Fibroblast of skin of abdomen (primary cell): ENCODE measurements around the gene GNRHR. TPM values are rescaled to one million over a fixed set of nuclear protein-coding genes. Genes with fewer than 3 reads are reported as not detected.
"Not testable (repeated sequence)": the region's sequence is repeated elsewhere in the genome, so short reads cannot be mapped to it uniquely, and the experiment has no call there.

Experiments
- DNase-seq: peaks from one replicate; pipeline ENCODE4 v3.0.0-alpha.2; 2013
- polyA plus RNA-seq, 2 experiments: library from polyadenylated mRNA; unstranded; fragments of 120-200 nt; gene quantifications; one replicate each; pipeline ENCODE4 v1.2.1, GENCODE V29; 2013; ENCODE audit not compliant: insufficient read length in 2 of 2

The GNRHR gene, protein sequence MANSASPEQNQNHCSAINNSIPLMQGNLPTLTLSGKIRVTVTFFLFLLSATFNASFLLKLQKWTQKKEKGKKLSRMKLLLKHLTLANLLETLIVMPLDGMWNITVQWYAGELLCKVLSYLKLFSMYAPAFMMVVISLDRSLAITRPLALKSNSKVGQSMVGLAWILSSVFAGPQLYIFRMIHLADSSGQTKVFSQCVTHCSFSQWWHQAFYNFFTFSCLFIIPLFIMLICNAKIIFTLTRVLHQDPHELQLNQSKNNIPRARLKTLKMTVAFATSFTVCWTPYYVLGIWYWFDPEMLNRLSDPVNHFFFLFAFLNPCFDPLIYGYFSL
- 0.08 TPM for polyA plus RNA-seq (2013, experiment 1 of 2; ENCODE audit: insufficient read length)
- polyA plus RNA-seq (2013, experiment 2 of 2; ENCODE audit: insufficient read length) = 0.11 TPM

DNA sequence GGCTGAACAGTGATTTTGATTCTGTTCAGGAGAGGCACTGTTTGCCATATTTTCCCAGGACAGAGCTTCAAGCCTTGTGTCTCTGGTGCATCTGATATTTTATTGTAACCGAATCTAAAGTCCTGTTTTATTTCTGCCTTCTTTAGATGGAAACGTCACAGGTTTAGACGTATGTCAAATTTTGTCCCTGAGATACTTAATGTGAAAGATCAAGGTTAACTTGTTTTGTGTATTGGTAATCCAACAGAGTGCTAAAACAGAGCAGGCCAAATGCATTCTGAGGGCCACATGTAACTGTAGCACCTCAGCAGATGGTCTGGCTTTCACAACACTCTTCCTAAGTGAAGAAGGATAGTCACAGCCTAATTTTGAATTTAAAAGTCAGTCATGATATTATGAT, at the start of gene GNRHR:
Gene GNRHR, minus strand, starts transcription at position 101 of the 400 bp plus-strand sequence. Its CDS starts 53 bp downstream, at position 48.
- no peak for DNase-seq

DNA sequence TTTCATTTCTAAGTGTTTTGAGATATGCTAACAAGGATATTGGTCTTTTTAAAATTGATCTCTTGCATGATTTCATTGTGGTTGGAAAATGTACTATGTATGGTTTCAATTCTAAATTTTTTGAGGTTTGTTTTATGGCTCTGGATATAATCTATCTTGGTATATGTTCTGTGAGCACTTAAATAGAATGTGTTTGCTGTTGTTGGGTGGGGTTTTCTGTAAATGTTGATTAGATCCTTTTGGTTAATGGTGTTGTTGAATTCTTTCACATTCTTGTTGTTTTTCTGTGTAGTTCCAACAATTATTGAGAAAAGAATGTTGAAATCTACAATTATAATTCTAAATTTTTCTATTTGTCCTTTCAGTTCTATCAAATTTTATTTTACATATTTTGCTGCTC, 42.6 kb upstream of the GNRHR start:
- no peak for DNase-seq

- DNase-seq = no peak
Measured at GRCh38 chr4:67790721-67791120, 36.5 kb upstream of the GNRHR start.

DNA sequence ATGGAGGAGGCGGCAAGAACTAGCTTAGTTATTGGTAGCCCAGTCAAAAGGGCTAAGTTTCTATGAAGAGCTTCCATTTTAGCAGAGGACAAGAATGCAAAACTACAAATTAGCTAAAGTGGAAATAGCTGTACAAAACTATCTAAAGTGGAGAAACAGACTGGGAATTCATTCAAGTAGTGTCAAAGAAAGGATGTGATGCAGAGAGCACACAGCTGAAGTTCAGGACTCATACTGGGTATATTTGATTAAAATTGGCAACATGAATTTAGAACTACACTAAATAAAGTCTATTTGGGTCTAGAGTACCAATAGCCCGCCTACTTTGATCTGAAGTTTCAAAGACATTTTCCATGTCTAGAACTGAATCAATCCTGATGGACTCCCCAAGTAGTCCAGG, 33.1 kb upstream of the GNRHR start:
- no peak for DNase-seq

DNA sequence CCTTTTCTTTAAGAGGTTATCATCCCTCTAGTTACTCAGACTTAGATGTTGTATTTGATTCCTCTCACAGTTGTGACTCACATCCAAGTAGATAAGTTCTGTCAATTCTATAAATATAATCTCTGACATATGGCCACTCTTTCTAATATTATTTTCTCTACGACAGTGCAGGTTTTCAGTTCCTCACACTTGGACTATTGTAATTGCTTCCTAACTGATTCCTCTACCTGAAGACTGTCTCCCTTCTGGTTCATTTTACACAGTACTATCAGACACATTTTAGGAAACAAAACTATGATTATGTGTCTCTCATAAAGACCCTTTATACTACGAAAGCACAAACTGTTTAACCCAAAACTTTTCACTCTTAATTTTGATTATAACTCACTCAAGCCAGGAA, 31.3 kb upstream of the GNRHR start:
- no peak for DNase-seq

DNA sequence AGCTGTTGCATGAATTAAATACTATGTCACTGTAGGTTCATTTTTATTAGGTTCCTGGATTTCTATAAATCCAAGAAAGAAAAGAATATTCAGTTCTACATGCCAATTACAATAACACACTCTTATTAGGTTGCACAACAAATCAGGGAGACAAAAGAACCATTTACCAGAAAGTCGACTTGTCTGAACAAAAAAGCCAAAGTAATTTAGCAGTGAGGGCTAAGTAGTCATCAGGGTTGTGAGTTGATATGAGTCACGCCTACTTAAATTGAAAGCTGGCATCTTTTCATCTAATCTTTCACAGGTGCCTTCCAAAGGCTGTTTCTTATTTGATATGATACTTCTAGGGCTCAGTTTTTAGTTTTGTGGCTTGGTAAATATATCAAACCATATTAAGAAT, 25.4 kb upstream of the GNRHR start:
- DNase-seq = no peak

GRCh38 chr4:67776746-67777145, 22.6 kb upstream of the GNRHR start:
- no peak for DNase-seq

DNA sequence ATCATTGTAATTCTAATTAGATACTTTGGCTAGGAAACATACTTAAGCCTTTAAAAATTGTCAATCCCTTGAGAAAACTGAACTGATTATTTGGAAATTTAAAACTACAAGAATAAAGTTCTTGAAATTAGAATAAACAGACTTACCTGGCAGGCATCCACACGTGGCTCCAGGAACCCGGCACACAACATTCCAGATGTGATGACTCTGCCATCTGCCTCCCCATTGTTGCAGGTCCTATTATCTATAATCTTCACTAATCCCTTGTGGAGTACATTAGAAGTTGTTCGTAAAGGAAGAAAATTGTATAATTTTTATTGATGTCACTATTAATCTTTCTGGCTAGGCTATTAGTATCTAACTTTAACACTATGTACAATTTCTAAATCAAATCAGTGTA, 16.2 kb upstream of the GNRHR start:
- no peak for DNase-seq

DNA sequence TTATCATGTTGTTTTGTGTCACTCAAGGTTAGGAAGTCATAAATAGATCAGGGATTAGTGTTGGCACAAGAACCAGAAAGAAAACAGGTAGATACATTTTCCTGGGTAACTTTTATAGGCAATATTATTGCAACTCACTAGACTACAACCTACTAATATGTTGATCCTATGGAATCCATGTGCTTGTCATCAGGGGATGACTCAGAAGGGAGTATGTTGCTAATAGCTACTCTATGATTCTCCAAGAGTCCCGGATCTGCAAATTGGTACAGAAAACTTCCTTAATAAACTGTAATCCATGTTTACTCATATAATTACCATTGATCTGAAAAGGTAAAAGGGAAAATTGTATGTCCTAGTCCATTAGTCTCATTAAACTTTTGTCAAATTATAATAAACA, 11.7 kb upstream of the GNRHR start:
- DNase-seq = peak; percentile 41

DNA sequence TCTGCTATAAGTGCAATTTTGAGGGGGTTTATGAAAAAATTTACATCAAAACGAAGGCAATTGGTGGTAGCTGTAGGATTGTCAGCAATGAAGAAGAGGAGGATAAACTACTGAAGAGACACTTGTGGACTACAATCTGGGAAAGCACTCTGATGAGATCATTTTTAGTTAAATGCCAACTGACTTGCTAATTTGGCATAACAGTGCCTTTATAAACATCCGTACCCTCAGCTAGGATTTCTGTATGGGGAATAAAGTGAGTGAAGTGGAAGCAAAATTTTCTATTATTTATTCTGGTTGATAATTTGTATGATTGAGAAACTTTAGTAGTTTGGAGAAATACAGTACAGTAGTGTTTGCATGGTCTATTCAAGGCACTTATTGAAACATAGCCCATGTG, 11.2 kb upstream of the GNRHR start:
- DNase-seq = no peak

DNA sequence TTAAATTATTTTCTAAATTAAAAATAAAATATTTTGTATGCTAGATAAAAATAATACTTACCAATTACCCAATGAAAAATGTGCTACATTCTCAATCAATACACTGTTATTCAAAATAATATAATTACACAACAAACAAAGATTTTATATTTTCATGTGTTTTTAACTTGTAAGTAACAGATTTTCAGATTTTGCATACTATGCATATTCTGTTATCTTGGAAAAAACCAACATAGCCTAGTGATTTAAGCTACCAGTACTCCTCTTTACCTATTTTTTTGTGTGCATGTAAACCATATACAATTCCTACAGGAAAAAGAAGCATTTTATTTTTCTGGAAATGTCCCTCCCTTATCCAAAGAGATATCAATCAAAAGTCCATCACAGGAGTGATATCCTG, 10.0 kb upstream of the GNRHR start:
- no peak for DNase-seq

DNA sequence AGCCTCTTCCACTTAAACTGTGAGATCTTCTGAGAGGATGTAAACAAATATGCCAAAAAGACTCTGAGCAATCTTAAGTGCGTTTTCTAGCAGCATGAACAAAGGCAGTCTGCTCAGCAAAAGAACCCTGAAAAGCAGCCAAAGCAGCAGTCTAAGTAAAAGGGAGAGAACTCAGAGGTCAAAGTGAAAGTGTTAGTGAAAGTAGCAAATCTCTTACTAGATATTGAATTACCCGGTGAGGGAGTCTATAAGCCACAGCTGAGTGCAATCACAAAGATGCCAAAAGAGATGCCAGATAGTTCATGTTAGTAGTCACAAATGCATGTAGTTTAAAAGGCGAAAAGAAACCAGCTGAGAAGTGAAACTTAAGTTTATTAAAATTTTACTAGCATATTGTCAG, 7.9 kb upstream of the GNRHR start:
- DNase-seq = peak; percentile 21

- not testable (repeated sequence) for DNase-seq
Measured at GRCh38 chr4:67756991-67757390, 2.8 kb upstream of the GNRHR start.

GRCh38 chr4:67755974-67756373, 1.8 kb upstream of the GNRHR start:
- no peak for DNase-seq

- DNase-seq = no peak
Measured at GRCh38 chr4:67751260-67751659, 2.9 kb downstream of the GNRHR start.

DNA sequence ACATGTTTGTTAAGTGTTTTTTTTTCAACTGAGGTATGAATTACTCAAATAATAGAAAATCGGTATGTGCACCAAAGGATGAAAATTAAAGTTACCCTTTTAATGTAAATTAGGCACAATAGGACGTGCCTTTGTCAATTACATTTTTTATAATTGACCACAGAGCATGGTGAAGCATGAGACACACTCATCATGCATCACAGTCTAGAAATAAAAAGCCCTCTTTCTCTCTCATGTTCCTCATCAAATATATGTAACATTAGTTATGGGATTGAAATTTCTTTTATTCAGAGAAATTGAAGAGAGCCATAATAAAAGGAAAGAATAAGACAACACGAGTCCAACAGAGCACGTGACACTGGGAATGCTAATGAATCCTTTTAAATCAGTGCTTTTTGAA, 3.5 kb downstream of the GNRHR start:
- no peak for DNase-seq

GRCh38 chr4:67749286-67749685, 4.9 kb downstream of the GNRHR start:
- no peak for DNase-seq

- peak; percentile 39 for DNase-seq
Measured at GRCh38 chr4:67746797-67747495, 7.2 kb downstream of the GNRHR start.

- peak; percentile 61 for DNase-seq
Measured at GRCh38 chr4:67744561-67745283, 9.5 kb downstream of the GNRHR start.

DNA sequence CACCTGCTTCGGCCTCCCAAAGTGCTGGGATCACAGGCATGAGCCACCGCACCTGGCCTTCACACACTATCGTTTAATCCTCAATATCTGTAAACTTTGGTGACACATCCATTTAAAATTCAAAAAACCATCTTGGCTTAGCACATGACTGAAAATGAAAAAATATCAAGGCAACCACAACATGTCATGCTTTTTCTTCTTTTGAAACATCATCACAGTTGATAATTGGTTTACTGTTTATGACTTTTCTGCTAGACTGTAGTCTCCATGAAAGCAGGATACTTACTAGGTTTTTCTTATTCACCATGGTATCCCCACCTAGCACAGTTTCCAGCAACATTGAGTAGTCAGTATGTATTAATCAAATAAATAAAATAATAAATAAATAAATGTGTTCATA, 11.0 kb downstream of the GNRHR start:
- DNase-seq = no peak

DNA sequence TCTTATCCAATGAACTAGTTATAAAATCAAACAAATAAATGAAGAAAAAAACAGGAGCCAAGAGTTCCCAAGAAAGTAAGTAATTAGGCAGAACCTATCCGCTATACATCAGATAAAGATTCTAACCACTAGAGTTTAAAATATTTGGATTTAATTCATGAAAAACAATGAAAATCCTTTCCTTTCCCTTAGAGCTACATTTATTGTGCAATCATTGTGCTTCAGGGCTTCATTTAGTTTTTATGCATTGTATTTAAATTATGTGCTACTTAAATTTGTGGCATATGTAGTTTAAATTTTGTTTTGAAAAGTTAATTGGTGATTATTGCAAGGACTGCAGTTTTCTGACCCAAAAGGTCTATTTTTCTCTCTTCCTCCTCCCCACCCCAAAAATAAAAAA, 17.9 kb downstream of the GNRHR start:
- no peak for DNase-seq

GRCh38 chr4:67735325-67735724, 18.9 kb downstream of the GNRHR start:
- no peak for DNase-seq

GRCh38 chr4:67730511-67730910, 23.7 kb downstream of the GNRHR start:
- not testable (repeated sequence) for DNase-seq
